H1 (cell line): ENCODE results near the gene LRRC55. TPM values are rescaled to one million over a fixed set of nuclear protein-coding genes. Genes with fewer than 3 reads are reported as not detected.

ENCODE experiments used
- SP4 ChIP-seq: IDR thresholded peaks from 2 replicates; pipeline ENCODE4 v1.6.1; 2012; ENCODE audit warnings: low read length, inconsistent platforms
- polyA plus RNA-seq, 7 experiments: library from polyadenylated mRNA; depleted of rRNA in 3 of 7; stranded (reverse) in 5 of 7; unstranded in 2 of 7; fragments of >200 nt in 5 of 7; fragments of 200-250 nt in 2 of 7; gene quantifications; 1 replicate in 5 of 7; 2 replicates in 1 of 7; 4 replicates in 1 of 7; pipeline versions ENCODE4 v1.2.1 to v1.2.3, GENCODE V29; 2011 to 2013; ENCODE audit warnings: missing spikeins in 2 of 7, mixed read lengths in 2 of 7
- total RNA-seq: library from RNA; stranded (reverse); fragmentation: NEBNext Ultra II Directional; extraction: Animal tissue kit (Norgen Biotek cat#: 25700); gene quantifications from 2 replicates; pipeline ENCODE4 v1.2.1, GENCODE V29; 2021

LRRC55 gene
- total and polyA plus RNA-seq, 2 of the 8 experiments (the other 6 are each of a cell fraction or from before 2014, with no cell fraction given): 0.62 to 1.1 TPM

DNA sequence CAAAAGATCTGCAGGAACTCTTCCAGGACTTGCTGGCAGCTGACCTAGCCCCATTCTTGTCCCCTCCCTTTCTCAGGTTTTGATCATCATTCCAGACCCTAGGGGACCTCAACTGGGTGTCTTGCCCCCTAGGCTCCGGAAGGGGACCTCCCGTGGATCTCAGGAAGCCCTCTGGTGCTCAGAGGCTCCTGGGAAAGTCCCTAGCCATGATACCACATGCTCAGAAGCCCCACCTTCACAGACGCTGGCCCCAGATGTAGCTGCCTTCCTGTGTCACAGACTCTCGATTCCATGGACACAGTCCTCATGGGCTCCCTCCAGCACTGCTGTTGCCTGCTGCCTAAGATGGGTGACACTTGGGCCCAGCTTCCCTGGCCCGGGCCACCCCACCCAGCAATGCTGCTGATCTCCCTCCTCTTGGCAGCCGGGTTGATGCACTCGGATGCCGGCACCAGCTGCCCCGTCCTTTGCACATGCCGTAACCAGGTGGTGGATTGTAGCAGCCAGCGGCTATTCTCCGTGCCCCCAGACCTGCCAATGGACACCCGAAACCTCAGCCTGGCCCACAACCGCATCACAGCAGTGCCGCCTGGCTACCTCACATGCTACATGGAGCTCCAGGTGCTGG is at the start of gene LRRC55 (continued):
- TF ChIP-seq SP4: no peak
